Measurements from ENCODE around the gene OXNAD1.

OXNAD1 gene

DNA sequence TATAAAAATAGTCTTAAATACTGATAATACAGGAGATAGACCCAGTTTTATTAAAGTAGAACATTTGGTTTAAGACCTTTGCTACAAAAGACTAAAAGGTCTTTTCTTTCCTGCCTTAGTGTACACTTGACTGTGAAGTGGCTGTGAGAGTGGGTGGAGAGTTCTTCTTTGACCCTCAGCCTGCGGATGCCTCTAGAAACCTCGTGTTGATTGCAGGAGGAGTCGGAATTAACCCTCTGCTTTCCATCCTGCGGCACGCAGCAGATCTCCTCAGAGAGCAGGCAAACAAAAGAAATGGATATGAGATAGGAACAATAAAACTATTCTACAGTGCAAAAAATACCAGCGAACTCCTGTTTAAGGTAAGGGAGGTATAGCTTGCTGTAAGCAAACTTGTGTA lies 36.5 kb downstream of the OXNAD1 start:
- TF ChIP-seq EP300 (IDR thresholded peaks at IDR 0.05; ENCODE audit: borderline replicate concordance), result no peak
- no peak for TF ChIP-seq TCF12 (IDR thresholded peaks at IDR 0.05; ENCODE audit: low read depth)
- TF ChIP-seq FOXM1 (IDR thresholded peaks at IDR 0.05; ENCODE audit: borderline replicate concordance, low read depth), result no peak
- TF ChIP-seq, protein P1, sequence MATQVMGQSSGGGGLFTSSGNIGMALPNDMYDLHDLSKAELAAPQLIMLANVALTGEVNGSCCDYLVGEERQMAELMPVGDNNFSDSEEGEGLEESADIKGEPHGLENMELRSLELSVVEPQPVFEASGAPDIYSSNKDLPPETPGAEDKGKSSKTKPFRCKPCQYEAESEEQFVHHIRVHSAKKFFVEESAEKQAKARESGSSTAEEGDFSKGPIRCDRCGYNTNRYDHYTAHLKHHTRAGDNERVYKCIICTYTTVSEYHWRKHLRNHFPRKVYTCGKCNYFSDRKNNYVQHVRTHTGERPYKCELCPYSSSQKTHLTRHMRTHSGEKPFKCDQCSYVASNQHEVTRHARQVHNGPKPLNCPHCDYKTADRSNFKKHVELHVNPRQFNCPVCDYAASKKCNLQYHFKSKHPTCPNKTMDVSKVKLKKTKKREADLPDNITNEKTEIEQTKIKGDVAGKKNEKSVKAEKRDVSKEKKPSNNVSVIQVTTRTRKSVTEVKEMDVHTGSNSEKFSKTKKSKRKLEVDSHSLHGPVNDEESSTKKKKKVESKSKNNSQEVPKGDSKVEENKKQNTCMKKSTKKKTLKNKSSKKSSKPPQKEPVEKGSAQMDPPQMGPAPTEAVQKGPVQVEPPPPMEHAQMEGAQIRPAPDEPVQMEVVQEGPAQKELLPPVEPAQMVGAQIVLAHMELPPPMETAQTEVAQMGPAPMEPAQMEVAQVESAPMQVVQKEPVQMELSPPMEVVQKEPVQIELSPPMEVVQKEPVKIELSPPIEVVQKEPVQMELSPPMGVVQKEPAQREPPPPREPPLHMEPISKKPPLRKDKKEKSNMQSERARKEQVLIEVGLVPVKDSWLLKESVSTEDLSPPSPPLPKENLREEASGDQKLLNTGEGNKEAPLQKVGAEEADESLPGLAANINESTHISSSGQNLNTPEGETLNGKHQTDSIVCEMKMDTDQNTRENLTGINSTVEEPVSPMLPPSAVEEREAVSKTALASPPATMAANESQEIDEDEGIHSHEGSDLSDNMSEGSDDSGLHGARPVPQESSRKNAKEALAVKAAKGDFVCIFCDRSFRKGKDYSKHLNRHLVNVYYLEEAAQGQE (IDR thresholded peaks at IDR 0.05; ENCODE audit: low read depth), result no peak
- no peak for TF ChIP-seq CEBPB (IDR thresholded peaks at IDR 0.05)
- no peak for TF ChIP-seq CREB1 (IDR thresholded peaks at IDR 0.05; ENCODE audit: low read depth)
- TF ChIP-seq NFIC (IDR thresholded peaks at IDR 0.05), result no peak
- no peak for TF ChIP-seq RAD21 (IDR thresholded peaks at IDR 0.05; ENCODE audit: low read depth)
- no peak for TF ChIP-seq YY1 (IDR thresholded peaks at IDR 0.05; ENCODE audit: low read depth)
- TF ChIP-seq TAF1 (IDR thresholded peaks at IDR 0.05; ENCODE audit: low read depth), result no peak
- no peak for TF ChIP-seq TEAD4 (IDR thresholded peaks at IDR 0.05)
- TF ChIP-seq EGR1 (IDR thresholded peaks at IDR 0.05), result no peak
- TF ChIP-seq, protein P2, sequence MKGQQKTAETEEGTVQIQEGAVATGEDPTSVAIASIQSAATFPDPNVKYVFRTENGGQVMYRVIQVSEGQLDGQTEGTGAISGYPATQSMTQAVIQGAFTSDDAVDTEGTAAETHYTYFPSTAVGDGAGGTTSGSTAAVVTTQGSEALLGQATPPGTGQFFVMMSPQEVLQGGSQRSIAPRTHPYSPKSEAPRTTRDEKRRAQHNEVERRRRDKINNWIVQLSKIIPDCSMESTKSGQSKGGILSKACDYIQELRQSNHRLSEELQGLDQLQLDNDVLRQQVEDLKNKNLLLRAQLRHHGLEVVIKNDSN (IDR thresholded peaks at IDR 0.05), result no peak
- no peak for TF ChIP-seq ZBTB7A (IDR thresholded peaks at IDR 0.05; ENCODE audit: low read depth)
- TF ChIP-seq, protein P3, sequence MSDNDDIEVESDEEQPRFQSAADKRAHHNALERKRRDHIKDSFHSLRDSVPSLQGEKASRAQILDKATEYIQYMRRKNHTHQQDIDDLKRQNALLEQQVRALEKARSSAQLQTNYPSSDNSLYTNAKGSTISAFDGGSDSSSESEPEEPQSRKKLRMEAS (IDR thresholded peaks at IDR 0.05), result no peak

DNA sequence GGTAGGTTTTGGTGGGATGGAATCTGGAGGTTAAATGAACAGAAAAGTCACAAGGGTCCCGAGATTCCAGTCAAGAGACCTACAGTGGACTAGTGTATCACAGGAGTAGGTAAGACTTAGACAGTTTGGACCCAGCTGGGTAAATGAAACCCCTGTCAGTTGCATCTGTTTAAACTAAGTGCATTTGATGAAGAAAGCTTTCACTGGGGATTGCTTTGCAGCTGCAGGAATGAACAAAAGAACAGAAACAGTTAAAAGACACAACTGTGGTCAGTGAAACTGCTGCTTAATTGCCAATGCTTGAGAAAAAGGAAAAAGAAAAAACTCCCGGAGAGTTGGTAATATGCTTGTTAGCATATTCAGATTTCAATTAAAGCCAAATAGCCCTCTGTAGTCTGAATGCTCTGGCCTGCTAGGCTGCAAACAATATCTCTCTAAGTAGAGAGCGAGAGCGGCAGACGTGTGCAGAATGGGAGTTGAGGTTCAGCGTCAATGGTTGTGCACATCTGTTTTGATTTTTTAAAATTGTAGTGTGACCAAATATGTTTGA lies 37.1 kb downstream of the OXNAD1 start:
- TF ChIP-seq EP300 (IDR thresholded peaks at IDR 0.05; ENCODE audit: borderline replicate concordance), result no peak
- TF ChIP-seq YY1 (IDR thresholded peaks at IDR 0.05; ENCODE audit: low read depth), result no peak
- TF ChIP-seq, protein P1 (IDR thresholded peaks at IDR 0.05; ENCODE audit: low read depth), result no peak

DNA sequence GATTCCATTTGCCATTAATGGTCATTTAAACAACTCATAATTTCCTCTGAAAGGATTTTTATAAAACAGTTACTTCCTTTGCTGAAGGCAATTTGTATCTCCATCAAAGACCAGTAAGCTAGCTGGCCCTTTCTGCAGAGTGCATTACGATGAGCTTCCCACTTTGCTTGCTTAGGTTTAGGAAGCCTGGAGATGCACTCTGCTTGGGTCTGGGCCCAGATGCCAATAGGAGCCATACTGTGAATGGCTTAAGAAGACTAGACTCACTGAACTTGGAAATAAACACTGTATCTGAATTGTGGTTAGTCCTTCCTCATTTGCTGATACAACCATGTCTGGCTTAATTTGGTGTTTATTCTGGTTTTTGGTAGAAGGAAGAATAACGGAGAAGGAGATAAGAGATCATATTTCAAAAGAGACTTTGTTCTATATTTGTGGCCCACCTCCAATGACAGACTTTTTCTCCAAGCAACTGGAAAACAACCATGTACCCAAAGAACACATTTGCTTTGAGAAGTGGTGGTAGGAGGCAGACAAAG lies 38.1 kb downstream of the OXNAD1 start:
- TF ChIP-seq EP300 (IDR thresholded peaks at IDR 0.05; ENCODE audit: borderline replicate concordance) (no peak), NFIC (IDR thresholded peaks at IDR 0.05) (no peak), EGR1 (IDR thresholded peaks at IDR 0.05) (no peak), ZBTB7A (IDR thresholded peaks at IDR 0.05; ENCODE audit: low read depth) (no peak), TCF12 (IDR thresholded peaks at IDR 0.05; ENCODE audit: low read depth) (no peak), TEAD4 (IDR thresholded peaks at IDR 0.05) (no peak), TAF1 (IDR thresholded peaks at IDR 0.05; ENCODE audit: low read depth) (no peak), CEBPB (IDR thresholded peaks at IDR 0.05) (no peak), FOXM1 (IDR thresholded peaks at IDR 0.05; ENCODE audit: borderline replicate concordance, low read depth) (no peak), YY1 (IDR thresholded peaks at IDR 0.05; ENCODE audit: low read depth) (no peak), CREB1 (IDR thresholded peaks at IDR 0.05; ENCODE audit: low read depth) (no peak), RAD21 (IDR thresholded peaks at IDR 0.05; ENCODE audit: low read depth) (no peak)
- TF ChIP-seq, protein P2 (IDR thresholded peaks at IDR 0.05), result no peak
- TF ChIP-seq, protein P1 (IDR thresholded peaks at IDR 0.05; ENCODE audit: low read depth), result no peak
- TF ChIP-seq, protein P3 (IDR thresholded peaks at IDR 0.05), result no peak

All from Ishikawa (cell line).